Tibial nerve (tissue), 4 donors: Measurements from ENCODE around the gene MLPH.
A peak's percentile ranks its signal among the peaks of the same experiment; 100 is the strongest.

Source experiments
- CTCF ChIP-seq, 5 experiments: fragments of 200-600 bp in 3 of 5; fragments of 450-650 bp in 2 of 5; sonication (generic) in 3 of 5; IDR thresholded peaks; one replicate each; pipeline ENCODE4 v1.5.1; 2016 to 2019; ENCODE audit warnings: antibody characterized with exemption in 5 of 5, mild to moderate bottlenecking in 3 of 5, moderate library complexity in 2 of 5
- EP300 ChIP-seq, 2 donors: sonication (generic); formaldehyde crosslinking; IDR thresholded peaks; one replicate each; pipeline ENCODE4 v1.6.1; 2017; ENCODE audit warnings: antibody characterized with exemption in 2 of 2, mild to moderate bottlenecking in 1 of 2

GRCh38 chr2:237482485-237482884 lies 4.6 kb upstream of the MLPH start:
- peak in 1 of 5 experiments; percentile 9 for TF ChIP-seq CTCF (IDR thresholded peaks at IDR 0.05)
- peak; percentile 54 to 85 for TF ChIP-seq EP300 (IDR thresholded peaks at IDR 0.05)
